Retina (tissue), 1 donor: ENCODE measurements around the gene LPIN2.
"Not testable (repeated sequence)": the region's sequence is repeated elsewhere in the genome, so short reads cannot be mapped to it uniquely, and the experiment has no call there.

Experiments
- DNase-seq: peaks from one replicate; pipeline ENCODE4 v3.0.0-alpha.2; 2016

Gene LPIN2

DNA sequence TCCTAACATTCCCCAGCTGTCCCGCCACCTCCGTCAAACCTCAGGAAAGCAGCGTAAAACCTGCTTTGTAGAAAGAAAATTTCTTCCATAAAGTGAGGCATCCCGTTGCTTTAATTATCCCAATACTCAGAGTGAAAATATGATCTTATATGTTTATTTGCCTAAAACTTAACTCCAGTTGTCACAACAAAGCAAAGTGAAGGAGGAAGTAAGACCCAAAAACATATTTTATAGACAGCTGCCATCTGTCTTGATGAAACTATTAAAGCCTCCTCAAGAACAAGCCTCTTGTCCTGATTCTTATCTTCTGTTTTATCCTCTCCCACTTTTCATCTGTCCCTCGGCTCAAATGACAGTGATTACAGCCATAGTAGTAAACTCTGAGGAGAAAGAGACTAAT, 28.9 kb upstream of the LPIN2 start:
- no peak for DNase-seq

DNA sequence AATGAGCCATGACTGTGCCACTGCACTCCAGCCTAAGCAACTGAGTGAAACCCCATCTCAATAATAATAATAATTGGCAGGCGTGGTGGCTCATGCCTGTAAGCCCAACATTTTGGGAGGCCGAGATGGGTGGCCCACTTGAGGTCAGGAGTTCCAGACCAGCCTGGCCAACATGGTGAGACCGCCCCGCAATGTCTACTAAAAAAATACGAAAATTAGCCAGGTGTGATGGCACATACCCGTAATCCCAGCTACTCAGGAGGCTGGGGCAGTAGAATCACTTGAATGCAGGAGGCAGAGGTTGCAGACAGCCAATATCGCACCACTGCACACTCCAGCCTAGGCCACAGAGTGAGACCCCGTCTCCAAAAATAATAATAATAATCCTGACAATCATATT, 27.9 kb upstream of the LPIN2 start:
- no peak for DNase-seq

DNA sequence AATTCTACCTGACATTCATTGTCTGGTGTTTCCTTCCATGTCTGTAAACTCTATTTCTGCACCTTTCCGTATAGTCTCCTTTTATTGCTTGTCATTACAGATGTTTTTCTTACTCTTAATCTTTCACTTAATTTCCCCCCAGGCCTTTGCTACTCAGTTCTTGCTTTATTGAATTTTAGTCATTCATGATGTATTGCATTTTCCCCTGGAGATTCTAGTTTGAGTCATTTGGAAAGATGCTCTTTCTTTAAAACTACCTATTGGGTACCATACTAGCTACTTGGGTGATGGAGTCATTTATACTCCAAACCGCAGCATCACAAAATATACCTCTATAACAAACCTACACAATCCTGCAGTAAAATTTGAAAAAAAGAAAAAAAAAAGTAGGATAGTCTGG, 27.2 kb upstream of the LPIN2 start:
- no peak for DNase-seq

DNA sequence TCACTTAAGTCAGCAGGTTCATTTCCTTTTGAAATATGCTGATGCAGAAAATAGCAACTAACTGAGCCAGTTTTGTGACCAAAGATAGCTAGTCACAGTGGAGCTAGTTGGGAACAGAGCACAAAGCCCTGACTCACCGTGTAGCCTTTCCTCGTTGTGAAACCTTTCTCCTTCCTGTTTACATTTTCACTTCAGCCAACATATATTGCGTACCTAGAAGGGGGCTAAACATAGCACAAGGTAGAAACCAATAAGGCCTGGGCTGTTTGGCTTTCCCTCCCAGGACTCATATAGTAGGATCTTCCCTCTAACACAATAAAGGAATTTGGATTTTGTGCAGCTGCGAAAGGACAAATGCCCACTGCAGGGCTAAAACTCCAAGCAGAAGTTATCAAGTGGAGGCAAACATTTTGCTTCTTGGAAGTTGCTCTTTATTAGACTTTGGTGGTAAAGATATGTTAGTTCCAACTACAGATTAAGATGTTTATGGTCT, 24.5 kb upstream of the LPIN2 start:
- DNase-seq = no peak

DNA sequence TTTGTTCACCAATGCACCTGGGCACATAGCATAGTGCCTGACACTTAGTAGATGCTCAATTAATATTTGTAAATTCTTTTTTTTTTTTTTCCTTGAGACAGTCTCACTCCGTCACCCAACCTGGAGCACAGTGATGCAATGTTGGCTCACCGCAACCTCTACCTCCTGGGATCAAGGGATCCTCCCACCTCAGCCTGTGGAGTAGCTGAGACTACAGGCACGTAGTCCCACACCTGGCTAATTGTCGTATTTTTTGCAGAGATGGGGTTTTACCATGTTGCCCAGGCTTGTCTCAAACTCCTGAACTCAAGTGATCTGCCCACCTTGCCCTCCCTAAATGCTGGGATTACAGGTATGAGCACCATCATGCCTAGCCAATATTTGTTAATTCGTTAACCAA, 23.2 kb upstream of the LPIN2 start:
- DNase-seq = no peak

DNA sequence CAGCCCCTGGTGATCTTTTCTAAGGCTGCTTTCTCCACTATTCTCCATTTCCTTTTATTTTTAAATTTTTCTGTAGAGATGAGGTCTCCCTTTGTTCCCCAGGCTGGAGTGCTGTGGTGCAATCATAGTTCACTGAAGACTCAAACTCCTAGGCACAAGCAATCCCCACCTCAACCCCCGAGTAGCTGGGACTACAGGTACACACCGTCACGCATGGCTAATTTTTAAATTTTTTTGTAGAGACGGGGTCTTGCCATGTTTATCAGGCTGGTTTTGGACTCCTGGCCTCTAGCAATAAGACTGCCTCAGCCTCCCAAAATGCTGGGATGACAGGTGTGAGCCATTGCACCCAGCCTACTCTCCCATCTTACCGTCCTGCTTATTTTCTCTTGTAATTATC, 22.7 kb upstream of the LPIN2 start:
- DNase-seq = no peak

DNA sequence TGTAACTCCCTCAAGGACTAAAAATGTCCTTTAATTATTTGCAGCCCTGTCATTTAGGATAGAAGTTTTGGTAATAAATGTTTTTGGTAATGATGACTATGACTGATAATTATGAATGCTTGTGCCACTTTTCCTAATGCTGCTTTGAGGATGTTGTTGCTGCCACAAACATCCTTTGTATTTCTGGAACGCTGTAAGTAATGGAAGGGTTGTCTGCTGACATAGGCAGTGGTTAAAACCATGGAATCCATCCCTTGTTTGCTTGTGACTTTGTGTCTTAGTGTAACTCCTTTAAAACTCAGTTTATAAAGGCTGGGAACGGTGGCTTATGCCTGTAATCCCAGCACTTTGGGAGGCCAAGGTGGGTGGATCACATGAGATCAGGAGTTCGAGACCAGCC, 19.8 kb upstream of the LPIN2 start:
- no peak for DNase-seq

DNA sequence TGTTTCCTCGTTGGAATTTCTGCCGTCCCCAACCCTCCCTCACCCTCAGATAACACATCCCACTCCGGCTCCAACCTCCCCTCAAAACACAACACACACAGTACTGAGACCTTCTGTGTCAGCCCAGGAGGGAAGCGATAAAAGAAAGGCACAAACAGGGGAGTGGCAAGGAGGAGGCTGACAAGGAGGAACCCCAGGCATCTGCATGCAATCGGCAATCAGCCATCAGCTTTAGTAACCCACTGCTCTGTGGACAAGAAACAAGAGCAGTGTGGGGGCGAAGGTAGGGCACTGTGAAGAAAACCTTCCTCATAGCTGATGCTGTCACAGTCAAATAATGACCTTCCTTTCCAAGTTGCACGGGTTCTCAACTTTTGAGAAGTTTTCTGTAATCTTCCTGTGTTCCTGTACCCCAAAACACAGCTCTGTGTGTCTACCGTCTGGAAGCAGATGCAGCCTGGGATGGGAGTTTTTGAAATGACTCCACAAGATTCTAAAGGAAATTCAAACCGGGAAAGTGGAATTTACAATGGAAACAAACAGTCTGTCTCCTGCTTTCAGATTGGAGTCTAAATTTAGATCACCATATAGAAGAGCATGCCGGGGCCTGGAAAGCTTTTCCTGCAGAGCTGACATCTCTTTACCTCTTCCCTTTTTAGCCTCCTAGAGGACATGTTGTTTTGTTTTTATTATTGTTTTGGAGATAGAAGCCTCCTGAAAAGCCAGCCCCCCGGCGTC, 16.4 kb upstream of the LPIN2 start:
- no peak for DNase-seq

DNA sequence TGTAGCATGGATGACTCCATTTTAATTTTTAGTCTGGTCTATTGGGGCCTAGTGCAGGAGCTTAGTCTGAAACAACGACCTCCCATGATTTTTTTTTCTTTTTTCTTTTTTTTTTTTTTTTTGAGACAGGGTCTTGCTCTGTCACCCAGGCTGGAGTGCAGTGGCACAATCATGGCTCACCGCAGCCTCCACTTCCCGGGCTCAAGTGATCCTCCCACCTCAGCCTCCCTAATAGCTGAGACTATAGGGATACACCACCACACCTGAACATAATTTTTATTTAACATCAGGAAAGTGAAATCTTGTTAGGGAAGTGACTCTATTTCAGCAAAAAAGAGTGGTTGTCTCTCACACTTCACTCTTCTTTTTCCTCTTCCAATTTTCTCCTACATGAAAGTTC, 15.2 kb upstream of the LPIN2 start:
- DNase-seq = not testable (repeated sequence)

DNA sequence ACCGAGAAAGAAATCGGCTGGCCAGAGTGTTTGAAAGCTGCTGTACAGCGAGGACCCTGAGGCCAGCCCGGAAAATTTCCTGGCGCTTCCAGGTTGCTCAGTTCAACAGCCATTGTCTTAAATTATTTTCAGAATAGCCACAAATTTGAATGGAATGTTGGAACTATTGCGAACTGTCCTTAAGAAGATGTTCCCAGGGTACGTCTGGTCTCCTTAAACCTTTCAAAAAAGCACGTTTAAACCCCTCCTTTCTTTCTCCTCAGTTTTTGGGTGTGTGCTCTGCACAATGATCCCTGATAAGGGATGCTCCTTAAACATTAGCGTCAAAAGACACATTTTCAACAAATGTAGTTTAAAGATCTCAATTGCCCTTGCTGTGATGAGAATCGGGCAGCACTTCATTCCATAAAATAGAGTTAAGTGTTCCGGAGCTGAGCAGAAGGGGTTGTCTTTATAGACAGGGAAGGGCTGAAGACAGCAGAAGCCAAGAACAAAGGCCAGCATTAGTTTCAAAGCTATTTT, 14.5 kb upstream of the LPIN2 start:
- DNase-seq = peak; percentile 74

DNA sequence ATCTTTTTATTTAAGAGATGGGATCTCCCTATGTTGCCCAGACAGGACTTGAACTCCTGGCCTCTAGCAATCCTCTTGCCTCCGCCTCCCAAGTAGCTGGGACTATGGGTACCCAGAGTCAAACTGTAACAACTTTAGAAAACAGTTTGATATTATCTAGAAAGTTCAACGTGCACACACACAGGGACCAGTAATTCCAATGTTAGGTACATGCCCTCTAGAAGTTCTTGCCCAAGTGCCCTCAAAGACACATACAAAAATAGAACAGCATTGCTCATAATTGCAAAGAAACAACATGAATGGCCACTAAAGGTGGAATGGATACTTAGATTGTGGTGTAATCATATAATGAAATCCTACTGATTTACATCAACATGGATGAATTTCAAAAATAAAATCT, 12.6 kb upstream of the LPIN2 start:
- DNase-seq = no peak

DNA sequence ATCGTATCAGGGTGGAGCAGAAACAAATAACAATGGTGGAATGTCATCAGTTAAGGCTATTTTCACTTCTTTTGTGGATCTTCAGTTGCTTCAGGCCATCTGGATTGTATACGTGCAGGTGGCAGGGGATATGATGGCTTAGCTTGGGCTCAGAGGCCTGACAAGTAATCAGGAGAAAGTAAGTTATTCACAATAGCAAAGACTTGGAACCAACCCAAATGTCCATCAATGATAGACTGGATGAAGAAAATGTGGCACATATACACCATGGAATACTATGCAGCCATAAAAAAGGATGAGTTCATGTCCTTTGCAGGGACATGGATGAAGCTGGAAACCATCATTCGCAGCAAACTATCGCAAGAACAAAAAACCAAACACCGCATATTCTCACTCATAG, 10.7 kb upstream of the LPIN2 start:
- DNase-seq = not testable (repeated sequence)

DNA sequence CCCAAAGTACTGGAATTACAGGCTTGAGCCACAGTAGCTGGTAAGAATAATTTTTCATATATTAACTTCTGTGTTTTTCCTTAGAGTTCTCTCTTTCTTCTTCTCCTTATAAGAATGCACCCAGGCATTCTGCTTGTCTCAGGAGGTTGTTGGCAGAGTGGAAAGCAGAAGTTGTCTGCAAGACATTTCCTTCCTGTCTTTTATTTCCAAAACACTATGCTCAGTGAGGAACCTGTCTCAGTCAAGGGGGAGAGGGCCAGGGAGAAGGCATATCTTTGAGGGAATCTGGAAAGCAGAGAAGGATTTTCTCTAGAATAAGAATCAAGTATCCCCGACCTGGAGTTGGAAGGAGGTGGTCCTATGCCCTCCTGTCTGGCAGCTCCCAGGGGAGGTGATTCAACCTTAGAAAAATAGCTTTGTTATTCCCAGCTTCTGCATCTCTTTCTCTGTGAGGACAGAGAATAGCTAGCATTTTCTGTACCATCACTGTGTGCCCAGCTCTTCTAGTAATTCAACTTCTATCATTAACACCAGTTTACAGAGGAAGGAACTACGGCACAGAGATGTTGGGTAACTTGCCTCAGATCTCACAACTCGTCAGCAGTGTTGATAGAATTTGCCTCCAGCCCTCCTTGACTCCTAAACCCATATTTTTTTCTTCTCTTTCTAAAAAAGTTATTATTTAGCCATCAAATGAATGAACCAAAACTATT, 3.8 kb upstream of the LPIN2 start:
- DNase-seq = no peak

DNA sequence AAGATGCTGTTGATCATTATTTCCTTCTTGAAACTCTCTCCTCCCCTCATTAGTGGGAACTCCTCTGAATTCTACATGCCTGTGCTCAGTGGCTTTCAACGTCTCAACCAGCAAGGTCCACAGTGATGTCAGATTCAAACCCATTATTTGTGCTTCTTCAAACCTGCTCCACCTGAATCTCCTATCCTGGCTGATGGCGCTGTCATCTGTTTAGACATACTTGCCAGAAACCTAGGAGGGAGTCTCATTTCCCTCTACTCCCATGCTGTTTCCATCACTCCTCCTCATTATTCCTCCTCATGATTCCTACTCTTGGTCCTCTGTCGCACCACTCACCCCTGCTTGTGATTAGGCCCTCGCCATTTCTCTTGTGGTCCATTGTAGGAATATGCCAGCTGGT, 2.9 kb upstream of the LPIN2 start:
- DNase-seq = no peak

DNA sequence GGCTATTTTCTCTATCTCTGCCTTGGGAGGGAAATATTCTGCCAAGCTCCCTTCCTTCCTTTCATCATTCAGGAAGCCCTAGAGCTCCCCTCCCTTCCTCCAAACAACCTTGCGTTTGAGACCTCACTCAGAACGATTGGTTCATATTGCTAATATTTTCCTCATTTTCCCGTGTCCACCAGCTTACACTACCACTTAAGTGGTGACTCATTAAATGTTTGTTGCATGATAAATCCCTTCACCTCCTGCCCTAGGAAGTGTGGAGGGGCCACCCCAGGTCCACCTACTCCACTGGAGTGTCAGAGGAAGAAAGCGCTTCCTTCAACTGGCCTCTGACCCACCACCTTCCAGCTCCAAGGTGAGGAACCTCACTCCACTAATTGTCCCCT, 2.3 kb upstream of the LPIN2 start:
- no peak for DNase-seq

DNA sequence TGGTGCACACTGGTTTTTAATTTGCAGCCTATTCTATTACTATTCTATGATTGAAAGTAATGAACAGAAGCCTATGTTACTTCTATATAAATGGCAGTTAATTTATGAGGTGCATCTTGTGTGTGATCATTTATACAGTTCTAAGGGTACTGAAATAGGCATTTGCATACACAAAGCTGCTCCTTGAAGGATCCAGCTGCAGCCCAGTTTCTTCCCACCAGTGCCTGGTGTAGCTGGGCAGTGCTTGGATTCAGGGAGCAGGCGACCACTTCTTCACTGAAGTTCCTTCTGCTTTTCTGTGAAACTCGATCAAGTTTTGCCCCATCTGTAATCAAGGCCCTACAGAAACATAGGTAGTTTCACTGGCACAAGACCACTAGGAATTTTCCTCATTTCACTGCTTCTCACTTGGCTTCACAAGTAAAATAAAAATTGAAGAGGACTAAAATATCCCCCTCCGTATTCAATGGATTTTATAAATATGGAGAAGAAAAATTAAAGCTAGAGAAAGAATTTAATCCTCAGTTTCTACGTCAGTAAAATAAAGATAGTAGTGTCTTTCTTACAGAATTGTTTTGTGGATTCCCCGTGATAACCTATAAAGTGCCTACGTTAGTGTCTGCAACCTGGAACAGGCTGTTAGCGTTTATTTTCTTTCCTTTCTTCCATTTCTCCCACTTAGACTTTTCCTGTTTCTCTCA, 1.7 kb upstream of the LPIN2 start:
- DNase-seq = no peak

DNA sequence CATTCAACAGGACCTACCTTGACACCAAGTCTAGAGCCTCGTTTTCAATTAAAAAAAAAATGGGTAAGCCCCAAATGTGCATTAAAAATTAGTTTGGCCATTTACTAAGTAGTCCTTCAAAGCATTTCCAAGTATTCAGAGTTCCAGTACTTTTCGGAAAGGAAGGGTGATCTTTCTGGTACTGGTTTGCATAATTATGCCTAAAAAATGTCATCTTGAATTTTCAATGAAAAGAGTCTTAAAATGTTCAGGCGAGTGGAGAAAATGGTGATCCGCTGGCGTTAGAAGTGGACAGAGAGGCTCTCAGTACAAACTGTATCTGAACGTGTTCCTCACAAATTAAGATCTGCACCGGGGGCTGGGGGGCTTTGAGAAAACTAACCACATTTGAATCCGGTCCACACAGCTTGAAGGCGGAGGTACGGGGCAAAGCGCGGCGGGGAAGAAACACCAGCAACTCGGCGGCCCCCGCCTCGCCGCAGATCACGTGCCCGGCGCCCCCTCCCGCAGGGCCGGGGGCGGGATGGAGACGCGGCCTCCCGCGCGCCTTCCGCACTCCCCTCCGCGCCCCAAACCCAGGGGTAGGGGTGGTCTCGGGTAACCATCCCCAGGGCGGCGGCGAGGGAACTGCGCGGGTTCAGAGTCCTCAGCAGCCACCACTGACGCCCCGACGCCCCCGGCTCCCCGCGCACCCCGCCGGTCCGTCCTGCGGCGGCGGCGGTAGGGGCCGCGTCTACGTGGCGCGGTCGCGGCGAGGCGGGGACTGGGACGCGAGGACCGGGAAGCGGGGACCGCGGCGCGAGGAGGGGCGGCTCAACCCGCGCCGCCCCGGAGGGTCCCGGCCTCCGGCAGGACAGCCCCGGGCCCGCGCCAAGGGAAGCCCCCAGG, 564 bp downstream of the LPIN2 start:
- DNase-seq = peak; percentile 75

DNA sequence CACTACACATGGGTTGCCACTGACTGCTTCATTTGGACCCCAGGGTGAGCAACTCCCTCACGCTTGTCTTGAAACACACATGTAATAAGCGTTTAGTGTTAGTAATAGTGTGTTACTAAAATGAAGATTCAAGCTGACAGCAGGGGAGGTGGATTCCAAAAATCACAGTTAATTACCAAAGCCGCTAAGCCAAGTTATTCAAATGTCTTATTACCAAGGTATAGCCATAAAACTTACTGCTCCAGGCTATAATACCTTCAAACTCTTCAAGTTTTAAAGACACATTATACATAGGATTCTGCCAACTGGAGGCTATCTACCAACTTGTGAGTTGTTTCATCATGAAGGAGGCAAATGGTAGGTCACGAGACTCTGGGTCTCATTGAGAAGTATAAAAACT, 2.9 kb downstream of the LPIN2 start:
- DNase-seq = no peak

DNA sequence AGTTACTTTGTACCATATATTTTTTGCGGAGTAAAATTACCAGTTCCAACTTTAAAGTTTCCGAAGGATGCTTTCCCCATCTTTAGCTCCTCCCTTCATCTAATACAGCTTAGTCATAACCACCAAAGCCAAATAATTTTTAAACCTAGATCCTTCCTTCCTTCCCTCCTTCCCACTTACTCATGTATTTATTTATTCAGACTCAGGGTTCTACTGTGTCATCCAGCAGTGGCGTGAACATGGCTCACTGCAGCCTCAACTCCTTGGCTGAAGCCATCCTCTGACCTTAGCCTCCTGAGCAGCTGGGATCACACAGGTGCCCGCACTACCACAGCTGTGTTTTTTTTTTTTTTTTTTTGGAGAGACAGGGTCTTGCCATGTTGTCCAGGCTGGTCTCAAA, 4.4 kb downstream of the LPIN2 start:
- DNase-seq = no peak

DNA sequence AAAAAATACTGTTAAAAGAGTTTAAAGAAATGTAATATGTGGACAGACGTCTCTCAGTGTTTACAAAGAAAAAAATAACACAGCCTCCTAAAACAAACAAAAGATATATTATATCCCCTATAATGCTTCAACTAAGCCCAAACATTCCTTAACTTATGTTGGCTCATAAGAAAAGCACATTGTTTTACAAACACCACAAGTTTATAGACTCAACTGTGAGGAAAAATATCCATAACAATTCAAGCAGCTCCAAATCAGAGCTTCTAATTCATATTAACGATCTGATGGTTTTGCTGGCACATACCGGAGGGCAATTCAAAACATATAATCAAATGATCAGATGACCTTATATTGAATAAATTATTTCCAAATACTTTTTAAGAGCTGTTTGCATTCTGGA, 5.5 kb downstream of the LPIN2 start:
- DNase-seq = no peak

DNA sequence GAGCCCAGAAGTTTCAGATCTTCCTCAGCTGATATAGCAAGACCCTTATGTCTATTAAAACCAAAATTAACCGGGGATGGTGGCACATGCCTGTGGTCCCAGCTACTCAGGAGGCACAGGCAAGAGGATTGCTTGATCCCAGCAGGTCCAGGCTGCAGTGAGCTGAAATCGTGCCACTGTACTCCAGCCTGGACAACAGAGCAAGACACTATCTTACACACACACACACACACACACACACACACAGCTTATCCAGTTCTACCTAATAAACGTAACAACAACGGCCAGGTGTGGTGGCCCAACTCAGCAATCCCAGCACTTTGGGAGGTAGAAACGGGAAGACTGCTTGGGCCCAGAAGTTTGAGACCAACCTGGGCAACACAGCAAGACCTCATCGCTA, 7.5 kb downstream of the LPIN2 start:
- no peak for DNase-seq

DNA sequence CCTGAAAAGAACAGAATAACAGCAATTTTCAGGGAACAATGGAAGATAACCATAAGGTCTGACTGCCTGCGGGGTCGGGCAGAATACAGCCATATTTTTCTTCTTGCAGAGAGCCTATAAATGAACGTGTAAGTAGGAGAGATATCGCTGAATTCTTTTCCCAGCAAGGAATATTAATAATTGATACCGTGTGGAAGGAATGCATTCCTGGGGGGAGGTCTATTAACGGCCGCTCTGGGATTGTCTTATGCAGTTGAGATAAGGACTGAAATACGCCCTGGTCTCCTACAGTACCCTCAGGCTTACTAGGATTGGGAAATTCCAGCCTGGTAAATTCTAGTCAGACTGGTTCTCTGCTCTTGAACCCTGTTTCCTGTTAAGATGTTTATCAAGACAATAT, 9.2 kb downstream of the LPIN2 start:
- DNase-seq = not testable (repeated sequence)

DNA sequence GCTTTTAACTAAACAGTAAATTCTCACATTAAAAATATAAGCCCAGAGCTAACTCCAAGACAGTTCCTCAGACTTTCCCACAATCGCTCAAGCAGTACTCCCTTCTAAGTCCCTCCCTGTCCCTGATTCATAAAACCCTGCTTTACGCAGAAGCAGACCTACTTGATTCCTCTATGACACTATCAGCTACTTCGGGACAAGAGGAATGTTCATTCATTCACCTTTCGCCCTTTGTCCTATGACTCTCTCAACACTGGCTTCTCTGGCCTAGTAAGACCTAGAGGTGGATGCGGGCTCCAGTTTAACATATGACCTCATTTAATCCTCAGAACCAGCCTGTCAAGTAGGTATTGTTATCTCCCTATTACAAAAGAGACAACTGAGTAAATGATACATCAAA, 10.2 kb downstream of the LPIN2 start:
- no peak for DNase-seq
